K562 (cell line): ENCODE data around the gene TRAK1. TPM values are rescaled to one million over a fixed set of nuclear protein-coding genes. Genes with fewer than 3 reads are reported as not detected.
A peak's percentile ranks its signal among the peaks of the same experiment; 100 is the strongest.

Source experiments
- ATAC-seq: fragments of 200-7000 bp; cut with Tn5 transposase; 3 replicates; pipeline ENCODE4 v1.9.1; 2020; ENCODE audit warnings: moderate library complexity
- BruUV-seq: library from RNA; stranded (reverse); fragments of 400-500 nt; replicated peaks from 2 replicates; lab custom pipeline; 2021; lab: Mats Ljungman, UMichigan
- CTCF ChIA-PET: fragments of 300-600 bp; formaldehyde crosslinking; extraction: SDS; loops from one replicate; lab custom pipeline; 2021; ENCODE audit warnings: low intra/inter-chr PET ratio; lab: Yijun Ruan, JAX
- POLR2A ChIA-PET: fragments of 300-600, 350-650 bp; sonication (Branson Sonifier 250); formaldehyde crosslinking; extraction: SDS; loops from one replicate; lab custom pipeline; 2021; ENCODE audit warnings: antibody characterized with exemption, inconsistent platforms; lab: Yijun Ruan, JAX
- DNase-seq, 4 experiments: peaks; one replicate each; pipeline versions ENCODE4 v3.0.0 to v3.0.0-alpha.2; 2011 to 2018; ENCODE audit warnings: low spot score in 3 of 4, mixed read lengths in 3 of 4; ENCODE audit errors: extremely low read depth in 1 of 4
- FAIRE-seq: peaks from 2 replicates; lab custom pipeline; 2011; peaks lifted over from hg19 to GRCh38; lab: Jason Lieb, UNC
- H2AFZ ChIP-seq: 2 replicates; pipeline ENCODE4 v1.6.0; 2011; ENCODE audit warnings: low read depth, low read length, control low read depth, inconsistent platforms
- H3K27ac ChIP-seq: fragments of 200-600 bp; 3 replicates; pipeline ENCODE4 v1.8.0; 2011; ENCODE audit warnings: low read depth, mild to moderate bottlenecking, control low read depth, inconsistent platforms, low read length, moderate library complexity, mixed read lengths; ENCODE audit errors: extremely low read depth
- H3K27me3 ChIP-seq, 2 experiments: fragments of 300-600 bp in 1 of 2; 2 replicates in 1 of 2; 3 replicates in 1 of 2; pipeline versions ENCODE4 v1.6.0 to v1.8.0; 2011; ENCODE audit warnings: inconsistent platforms in 2 of 2, low read length in 2 of 2, mild to moderate bottlenecking in 1 of 2, mixed read lengths in 1 of 2, moderate library complexity in 1 of 2; ENCODE audit not compliant: control insufficient read depth in 2 of 2, insufficient read depth in 2 of 2
- H3K36me3 ChIP-seq: fragments of 300-600 bp; 3 replicates; pipeline ENCODE4 v1.8.0; 2011; ENCODE audit warnings: mild to moderate bottlenecking, low read length, inconsistent platforms; ENCODE audit not compliant: control insufficient read depth, insufficient read depth
- H3K4me1 ChIP-seq, 2 experiments: fragments of 200-600 bp in 1 of 2; replicated peaks in 1 of 2; 2 replicates in 1 of 2; 3 replicates in 1 of 2; pipeline versions ENCODE4 v1.5.1 to v1.8.0; 2011; ENCODE audit warnings: inconsistent platforms in 2 of 2, low read length in 2 of 2, mild to moderate bottlenecking in 1 of 2, mixed read lengths in 1 of 2, moderate library complexity in 1 of 2; ENCODE audit not compliant: control insufficient read depth in 2 of 2, insufficient read depth in 2 of 2
- H3K4me2 ChIP-seq: 2 replicates; pipeline ENCODE4 v1.6.1; 2011; ENCODE audit warnings: low read length, control low read depth, inconsistent platforms, mixed read lengths; ENCODE audit not compliant: insufficient read depth
- H3K4me3 ChIP-seq: fragments of 200-600 bp; sonication (generic), shearing (Covaris generic); 2 replicates; pipeline ENCODE4 v1.5.1; 2016; ENCODE audit warnings: control low read depth, inconsistent platforms
- H3K79me2 ChIP-seq: fragments of 200-600 bp; 3 replicates; pipeline ENCODE4 v1.8.0; 2011; ENCODE audit warnings: low read length, inconsistent platforms; ENCODE audit not compliant: control insufficient read depth, insufficient read depth
- H3K9ac ChIP-seq, 2 experiments: 2 replicates each; pipeline versions ENCODE4 v1.6.0 to v1.6.1; 2011; ENCODE audit warnings: low read depth in 2 of 2, low read length in 2 of 2, control low read depth in 1 of 2, inconsistent platforms in 1 of 2, mild to moderate bottlenecking in 1 of 2, mixed read lengths in 1 of 2; ENCODE audit not compliant: insufficient read depth in 1 of 2
- H3K9me1 ChIP-seq: one replicate; pipeline ENCODE4 v1.6.0; 2011; ENCODE audit warnings: inconsistent platforms, mild to moderate bottlenecking, low read length, moderate library complexity; ENCODE audit not compliant: control insufficient read depth, insufficient read depth
- H3K9me3 ChIP-seq: replicated peaks from 2 replicates; pipeline ENCODE4 v1.5.1; 2011; ENCODE audit warnings: low read depth, low read length, inconsistent platforms; ENCODE audit not compliant: control insufficient read depth, insufficient read depth
- H4K20me1 ChIP-seq: replicated peaks from 2 replicates; pipeline ENCODE4 v1.6.1; 2011; ENCODE audit warnings: low read length, inconsistent platforms, mixed read lengths; ENCODE audit not compliant: control insufficient read depth, insufficient read depth
- E2F3 ChIP-seq: fragments of 250-450 bp; sonication (Bioruptor Pico); IDR thresholded peaks from 2 replicates; pipeline ENCODE4 v1.4.0; 2020; ENCODE audit warnings: mild to moderate bottlenecking
- EP300 ChIP-seq: IDR thresholded peaks from 2 replicates; pipeline ENCODE4 v1.6.1; 2012; ENCODE audit warnings: low read length, improper control_type of control experiment
- JUNB ChIP-seq: fragments of 450-650 bp; formaldehyde crosslinking; conservative IDR thresholded peaks from 2 replicates; pipeline ENCODE4 v1.4.0; 2020; ENCODE audit warnings: mild to moderate bottlenecking
- NFIC ChIP-seq: fragments of 450-650 bp; IDR thresholded peaks from 2 replicates; pipeline ENCODE4 v1.6.1; 2017; ENCODE audit warnings: mild to moderate bottlenecking, inconsistent platforms
- NR3C1 ChIP-seq: sonication (generic); formaldehyde crosslinking; IDR thresholded peaks from 2 replicates; pipeline ENCODE4 v1.8.1; 2022; ENCODE audit warnings: missing genetic modification reagents
- TEAD1 ChIP-seq, 2 experiments: fragments of 450-650 bp in 1 of 2; sonication (generic) in 1 of 2; formaldehyde crosslinking; IDR thresholded peaks; 2 replicates each; pipeline versions ENCODE4 v1.4.0 to v1.8.0; 2020 to 2022; ENCODE audit warnings: mild to moderate bottlenecking in 2 of 2, missing genetic modification reagents in 1 of 2
- ZC3H11A ChIP-seq: IDR thresholded peaks from 2 replicates; pipeline ENCODE4 v1.6.1; 2012; ENCODE audit warnings: low read depth, low read length, improper control_type of control experiment
- ZNF717 ChIP-seq: fragments of 250-450 bp; sonication (Bioruptor Pico); IDR thresholded peaks from 2 replicates; pipeline ENCODE4 v1.5.0; 2021
- WGBS: fragments of 100-300 bp; shearing (Covaris generic); methylation state at CpG from one replicate; pipeline ENCODE4 v1.1.6; 2016; ENCODE audit warnings: low coverage, mixed read lengths; ENCODE audit not compliant: insufficient coverage; ENCODE audit errors: missing lambda C conversion rate; 5-methylcytosine and 5-hydroxymethylcytosine counted together
- in situ Hi-C: fragments of 300-500 bp; cut with MboI; formaldehyde crosslinking; loops from 4 replicates; pipeline ENCODE4 v1.15.0; 2018; ENCODE audit warnings: inconsistent platforms, mixed read lengths
- intact Hi-C: fragments of 100-400 bp; cut with micrococcal nuclease; formaldehyde crosslinking; loops from 2 replicates; pipeline ENCODE4 v1.14.2; 2022
- polyA plus RNA-seq, 8 experiments: library from polyadenylated mRNA; depleted of rRNA in 4 of 8; stranded (reverse) in 5 of 8; unstranded in 3 of 8; fragments of >200 nt; fragmentation: Nextera tagmentation in 2 of 8; fragmentation: Illumina TruSeq in 1 of 8; extraction: Ambion mirVana in 2 of 8; extraction: Trizol in 1 of 8; gene quantifications; 2 replicates each; pipeline versions ENCODE4 v1.2.1 to v1.2.3, GENCODE V29; 2011 to 2014; ENCODE audit warnings: inconsistent platforms in 1 of 8, missing spikeins in 1 of 8
- total RNA-seq, 7 experiments: library from RNA; depleted of rRNA in 6 of 7; stranded (reverse); fragments of >200 nt in 6 of 7; fragmentation: Illumina TruSeq in 2 of 7; extraction: Trizol in 2 of 7; gene quantifications; 2 replicates each; pipeline versions ENCODE4 v1.2.1 to v1.2.3, GENCODE V29; 2011 to 2021; ENCODE audit warnings: low replicate concordance in 1 of 7

TRAK1 gene
- total and polyA plus RNA-seq, 9 of the 15 experiments (the other 6 are each of a cell fraction or from before 2014, with no cell fraction given): 5.3 to 28.5 (median 17.5) TPM

DNA sequence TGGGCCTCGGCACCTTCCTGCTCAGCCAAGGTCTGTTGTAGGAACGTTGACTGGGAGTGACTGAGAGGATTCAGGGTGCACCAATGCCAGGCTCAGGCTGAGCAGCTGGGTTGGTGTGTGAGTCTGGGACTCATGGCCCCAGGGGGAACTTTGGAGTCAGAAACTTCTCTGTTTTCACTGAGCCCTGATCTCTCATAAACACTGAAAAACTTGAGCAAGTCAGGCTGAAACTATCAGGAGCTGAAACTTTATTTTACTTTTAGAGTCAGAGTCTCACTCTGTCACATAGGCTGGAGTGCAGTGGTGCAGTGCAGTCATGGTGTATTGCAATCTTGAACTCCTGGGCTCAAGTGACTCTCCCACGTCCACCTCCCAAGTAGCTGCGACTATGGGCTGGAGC lies 3.0 kb downstream of the TRAK1 start (continued):
- TF ChIP-seq TEAD1 (CRISPR knock-in tag; IDR thresholded peaks at IDR 0.05) (no peak), ZNF717 (CRISPR knock-in tag) (no peak), E2F3 (no peak)

- ATAC-seq: no peak
- intact Hi-C loops: loop anchor here (5.0 kb wide), 1 partner anchor 98 kb away; no protein-coding TSS in a partner anchor
Observed at GRCh38 chr3:42094691-42095391, 3.7 kb downstream of the TRAK1 start.

More at GRCh38 chr3:42094691-42095391, 3.7 kb downstream of the TRAK1 start:
- H3K9me1 ChIP-seq: no peaks in the 10 kb centered on the region
- TF ChIP-seq JUNB (CRISPR knock-in tag) (no peak), NFIC (peak; percentile 52), EP300 (no peak), NR3C1 (CRISPR knock-in tag) (no peak), ZC3H11A (no peak)
- H4K20me1 ChIP-seq: peaks cover 6% of the 10 kb centered on the region
- no peak overlapping the region for H3K27ac ChIP-seq
- no peak overlapping the region for H3K4me3 ChIP-seq
- BruUV-seq: no TSS peak
- in situ Hi-C loops: loop anchor here (25.0 kb wide), 1 partner anchor 183 kb away; no protein-coding TSS in a partner anchor
- no peaks in the 10 kb centered on the region for H3K79me2 ChIP-seq
- H2AFZ ChIP-seq: no peak overlapping the region
- H3K36me3 ChIP-seq: peaks cover 6% of the 10 kb centered on the region; the same call in 1 of the 3 replicates
- no peaks in the 10 kb centered on the region for H3K9me3 ChIP-seq
- FAIRE-seq: no peak
- CTCF ChIA-PET: no interaction called here
- no peak overlapping the region for H3K9ac ChIP-seq
- H3K4me1 ChIP-seq: peaks cover 0 to 4% of the 10 kb centered on the region in 2 experiments; a peak in 1 of 5 replicates
- DNase-seq: no peak
- H3K27me3 ChIP-seq: no peaks in the 10 kb centered on the region
- POLR2A ChIA-PET: no interaction called here
- H3K4me2 ChIP-seq: no peak overlapping the region
- WGBS: 71% methylated on average over 4 of the region's 4 CpGs
